Keratinocyte (primary cell): ENCODE measurements around the gene KCNN3.

Source experiments
- EZH2 ChIP-seq: IDR thresholded peaks from one replicate; pipeline ENCODE4 v1.6.1; 2012; ENCODE audit warnings: inconsistent platforms, mild to moderate bottlenecking, low read length, moderate library complexity
- TF ChIP-seq, protein P1 (sequence below), 3 experiments: IDR thresholded peaks in 1 of 3; conservative IDR thresholded peaks in 1 of 3; optimal IDR thresholded peaks in 1 of 3; 2 replicates in 2 of 3; 3 replicates in 1 of 3; pipeline versions ENCODE3 to v1.5.1; 2011; ENCODE audit warnings: low read length in 3 of 3, mild to moderate bottlenecking in 3 of 3, moderate library complexity in 2 of 3, control low read depth in 1 of 3, inconsistent platforms in 1 of 3; ENCODE audit not compliant: insufficient read depth in 2 of 3; ENCODE audit errors: extremely low read depth in 1 of 3

DNA sequence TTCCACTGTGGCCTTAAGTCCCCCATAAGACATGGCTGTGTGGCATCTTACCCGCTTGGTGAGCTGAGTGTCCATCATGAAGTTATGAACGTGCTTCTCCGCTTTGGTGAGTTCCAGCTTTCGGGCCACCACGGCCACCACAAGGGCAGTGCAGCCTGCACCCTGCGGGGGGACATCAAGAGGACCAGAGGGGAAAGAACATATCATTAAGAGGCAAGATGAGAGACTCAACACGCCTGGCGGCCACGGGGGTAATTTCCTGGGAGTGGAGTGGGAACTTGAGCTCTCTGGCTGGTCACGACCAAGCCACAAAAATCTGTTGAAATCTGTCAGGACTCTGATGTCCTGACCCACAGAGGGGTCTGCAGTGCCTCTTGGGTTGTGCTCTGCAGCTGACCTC lies 144.2 kb downstream of the KCNN3 start:
- TF ChIP-seq, protein P1, sequence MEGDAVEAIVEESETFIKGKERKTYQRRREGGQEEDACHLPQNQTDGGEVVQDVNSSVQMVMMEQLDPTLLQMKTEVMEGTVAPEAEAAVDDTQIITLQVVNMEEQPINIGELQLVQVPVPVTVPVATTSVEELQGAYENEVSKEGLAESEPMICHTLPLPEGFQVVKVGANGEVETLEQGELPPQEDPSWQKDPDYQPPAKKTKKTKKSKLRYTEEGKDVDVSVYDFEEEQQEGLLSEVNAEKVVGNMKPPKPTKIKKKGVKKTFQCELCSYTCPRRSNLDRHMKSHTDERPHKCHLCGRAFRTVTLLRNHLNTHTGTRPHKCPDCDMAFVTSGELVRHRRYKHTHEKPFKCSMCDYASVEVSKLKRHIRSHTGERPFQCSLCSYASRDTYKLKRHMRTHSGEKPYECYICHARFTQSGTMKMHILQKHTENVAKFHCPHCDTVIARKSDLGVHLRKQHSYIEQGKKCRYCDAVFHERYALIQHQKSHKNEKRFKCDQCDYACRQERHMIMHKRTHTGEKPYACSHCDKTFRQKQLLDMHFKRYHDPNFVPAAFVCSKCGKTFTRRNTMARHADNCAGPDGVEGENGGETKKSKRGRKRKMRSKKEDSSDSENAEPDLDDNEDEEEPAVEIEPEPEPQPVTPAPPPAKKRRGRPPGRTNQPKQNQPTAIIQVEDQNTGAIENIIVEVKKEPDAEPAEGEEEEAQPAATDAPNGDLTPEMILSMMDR (optimal IDR thresholded peaks at IDR 0.05 in 1 of 3, IDR thresholded peaks at IDR 0.05 in 1 of 3, conservative IDR thresholded peaks at IDR 0.05 in 1 of 3; ENCODE audit: extremely low read depth in 1 of 3, insufficient read depth in 2 of 3, low read length in 3 of 3), result no peak
- no peak for TF ChIP-seq EZH2
